Endometrium (tissue), 2 donors: ENCODE data around the gene WNT16.

Experiments used
- FAIRE-seq: peaks from 2 replicates; lab custom pipeline; 2012; peaks lifted over from hg19 to GRCh38; lab: Jason Lieb, UNC
- donor health status: control.
- donor health status: control.

WNT16 gene

DNA sequence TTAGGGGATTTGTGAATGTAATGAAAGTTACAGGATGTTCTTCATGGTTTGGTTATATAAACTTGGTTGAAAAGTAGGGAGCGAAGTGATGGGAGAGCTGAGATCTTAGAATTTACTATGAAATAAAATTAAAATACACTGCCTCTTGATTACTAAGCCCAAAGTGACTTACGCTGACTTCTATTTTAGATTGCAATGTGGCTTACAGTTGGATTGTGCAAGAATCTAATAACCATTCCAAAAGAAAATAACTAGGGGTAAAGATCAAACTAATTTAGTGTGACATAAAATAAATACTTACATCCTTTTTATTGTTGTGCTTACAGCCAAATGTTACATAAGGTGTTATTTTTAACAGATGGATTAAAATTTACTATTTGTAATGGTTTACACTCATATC, 15.3 kb downstream of the WNT16 start:
- FAIRE-seq, result peak; percentile 72

- no peak for FAIRE-seq
Measured at GRCh38 chr7:121344497-121344896, 15.7 kb downstream of the WNT16 start.

- no peak for FAIRE-seq
Measured at GRCh38 chr7:121351682-121352081, 22.9 kb downstream of the WNT16 start.

- no peak for FAIRE-seq
Measured at GRCh38 chr7:121352323-121352722, 23.5 kb downstream of the WNT16 start.

GRCh38 chr7:121355574-121355973, 26.8 kb downstream of the WNT16 start:
- no peak for FAIRE-seq

- FAIRE-seq, result no peak
Measured at GRCh38 chr7:121360564-121360963, 31.8 kb downstream of the WNT16 start.

- FAIRE-seq, result peak; percentile 77
Measured at GRCh38 chr7:121366852-121367431, 38.1 kb downstream of the WNT16 start.

DNA sequence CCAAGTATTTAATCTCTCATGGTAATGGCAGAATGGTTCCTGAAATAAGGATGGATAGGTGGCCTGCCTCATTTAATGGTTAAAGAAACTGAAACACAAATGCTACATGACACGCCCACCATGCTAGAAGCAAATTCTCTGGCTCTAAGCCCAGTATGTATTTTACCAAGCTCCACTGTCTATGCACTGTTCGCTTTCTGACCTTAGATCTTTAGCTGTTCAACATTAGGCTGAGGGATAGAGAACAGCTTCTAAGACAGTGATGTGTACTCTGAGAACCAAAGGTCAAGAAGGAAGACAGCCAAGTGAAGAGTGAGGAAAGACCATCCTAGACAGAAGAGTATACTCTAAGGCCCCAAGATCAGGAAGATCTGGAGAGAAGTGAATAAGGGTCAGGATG, 40.7 kb downstream of the WNT16 start:
- no peak for FAIRE-seq

- no peak for FAIRE-seq
Measured at GRCh38 chr7:121371367-121371766, 42.6 kb downstream of the WNT16 start.

GRCh38 chr7:121371883-121372282, 43.1 kb downstream of the WNT16 start:
- FAIRE-seq, result no peak

GRCh38 chr7:121372376-121373010, 43.7 kb downstream of the WNT16 start:
- no peak for FAIRE-seq

DNA sequence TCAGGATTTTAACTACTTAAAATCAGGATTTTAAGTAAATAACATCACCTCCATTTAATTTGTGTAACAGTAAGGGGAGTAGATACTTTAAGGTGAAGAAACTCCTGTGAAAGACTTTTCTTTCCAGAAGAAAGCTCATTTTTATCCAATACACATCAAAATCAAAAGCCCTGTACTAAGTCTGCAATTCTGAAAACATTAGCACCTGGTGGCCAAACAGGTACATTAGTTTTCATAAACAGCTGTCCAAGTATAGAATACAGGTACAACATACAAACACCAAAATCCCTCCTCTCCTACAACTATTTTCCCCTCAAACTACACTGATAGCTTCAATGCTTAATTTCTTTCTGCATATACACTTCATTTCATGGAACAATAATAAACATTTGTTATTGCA, 44.4 kb downstream of the WNT16 start:
- no peak for FAIRE-seq

DNA sequence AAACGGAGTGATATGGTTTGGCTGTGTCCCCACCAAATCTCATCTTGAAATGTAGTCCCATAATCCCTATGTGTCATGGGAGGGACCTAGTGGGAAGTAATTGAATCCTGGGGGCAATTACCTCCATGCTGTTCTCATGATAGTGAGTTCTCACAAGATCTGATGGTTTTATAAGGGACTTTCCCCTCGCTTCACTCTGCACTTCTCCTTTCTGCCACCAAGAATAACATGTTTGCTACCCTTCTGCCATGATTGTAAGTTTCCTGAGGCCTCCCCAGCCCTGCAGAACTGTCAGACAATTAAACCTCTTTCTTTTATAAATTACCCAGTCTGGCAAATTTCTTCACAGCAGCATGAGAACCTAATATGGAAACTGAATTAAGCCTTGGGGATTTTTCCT, 48.2 kb downstream of the WNT16 start:
- no peak for FAIRE-seq

GRCh38 chr7:121379930-121380329, 51.1 kb downstream of the WNT16 start:
- no peak for FAIRE-seq

DNA sequence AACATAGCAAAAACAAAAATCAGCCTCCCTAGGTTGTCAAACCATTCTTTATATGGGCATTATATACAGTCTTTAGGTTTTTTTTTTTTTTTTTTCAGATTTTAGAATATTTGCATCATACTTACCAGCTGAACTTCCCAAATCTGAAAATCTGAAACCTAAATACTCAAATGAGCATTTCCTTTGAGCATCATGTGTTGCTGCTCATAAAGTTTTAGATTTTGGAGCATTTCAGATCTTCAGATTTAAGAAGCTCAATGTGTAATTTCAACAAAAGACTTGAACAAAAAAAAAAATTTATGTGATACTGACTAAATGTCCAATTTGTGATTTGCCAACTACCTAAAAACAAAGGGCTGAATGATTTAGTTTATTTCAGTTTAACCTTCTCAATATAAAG, 53.7 kb downstream of the WNT16 start:
- FAIRE-seq, result no peak

DNA sequence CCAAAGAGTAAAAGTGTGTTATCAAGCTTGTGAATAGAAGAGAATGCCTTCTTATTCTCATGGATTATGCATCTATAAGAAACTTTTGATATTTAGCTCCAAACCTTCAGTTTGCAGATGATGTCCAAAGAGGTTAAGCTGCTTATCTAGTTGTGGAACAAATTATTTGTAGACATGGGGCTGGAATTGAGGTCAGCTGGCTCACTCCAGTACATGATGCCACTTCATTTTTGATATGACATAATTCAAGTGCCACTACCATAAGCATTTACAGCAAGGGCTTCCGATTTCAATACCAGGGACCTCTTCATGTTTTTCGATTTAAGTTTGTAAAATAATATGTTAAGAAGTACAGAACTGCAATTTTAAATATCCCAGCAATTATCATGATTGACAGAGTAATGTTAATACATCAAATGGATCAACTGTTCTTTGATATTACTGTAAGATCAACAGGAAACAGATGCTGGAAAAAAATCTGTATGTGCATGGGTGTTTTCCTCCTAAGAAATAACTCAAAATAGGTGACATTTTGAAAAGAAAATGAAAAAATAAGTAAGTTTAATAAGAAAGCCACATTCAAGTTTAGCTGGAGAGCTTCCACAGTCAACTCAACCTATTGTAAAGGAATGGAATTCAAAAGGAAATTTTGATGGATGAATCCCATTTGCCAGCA, 54.6 kb downstream of the WNT16 start:
- FAIRE-seq, result no peak

GRCh38 chr7:121384265-121384664, 55.5 kb downstream of the WNT16 start:
- no peak for FAIRE-seq

DNA sequence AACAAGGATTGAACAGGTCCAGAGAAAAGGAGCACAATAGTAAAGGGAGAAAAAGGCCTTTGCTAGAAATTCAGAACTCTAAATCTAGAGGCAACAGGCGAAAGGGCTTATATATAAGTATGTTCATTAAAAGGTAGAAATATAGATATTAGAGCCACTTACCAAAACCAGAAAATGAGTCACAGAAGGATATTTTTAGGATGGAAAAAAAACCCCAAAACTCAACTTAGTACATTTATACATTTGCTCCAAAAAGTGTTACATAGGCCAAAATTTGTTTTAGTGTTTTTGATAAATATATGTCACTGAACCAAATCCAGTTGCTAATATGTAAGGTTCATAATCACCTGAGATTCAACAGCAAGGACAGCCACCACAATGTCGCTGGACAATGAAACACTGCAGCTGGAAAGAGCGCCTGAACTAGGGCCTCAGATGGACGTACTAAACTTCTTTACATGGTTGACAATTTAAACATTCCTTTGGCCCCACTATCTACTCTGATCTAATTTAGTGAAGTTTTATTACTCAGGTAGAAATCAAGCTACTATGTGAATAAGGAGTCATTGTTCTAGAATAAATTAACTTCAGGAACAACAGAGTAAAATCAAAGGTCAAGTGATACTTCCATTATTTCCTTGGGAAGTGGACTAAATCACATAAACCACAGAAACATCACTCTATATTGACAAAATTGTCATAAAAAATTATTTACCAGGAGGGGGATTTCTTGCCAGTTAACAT, 56.4 kb downstream of the WNT16 start:
- no peak for FAIRE-seq

DNA sequence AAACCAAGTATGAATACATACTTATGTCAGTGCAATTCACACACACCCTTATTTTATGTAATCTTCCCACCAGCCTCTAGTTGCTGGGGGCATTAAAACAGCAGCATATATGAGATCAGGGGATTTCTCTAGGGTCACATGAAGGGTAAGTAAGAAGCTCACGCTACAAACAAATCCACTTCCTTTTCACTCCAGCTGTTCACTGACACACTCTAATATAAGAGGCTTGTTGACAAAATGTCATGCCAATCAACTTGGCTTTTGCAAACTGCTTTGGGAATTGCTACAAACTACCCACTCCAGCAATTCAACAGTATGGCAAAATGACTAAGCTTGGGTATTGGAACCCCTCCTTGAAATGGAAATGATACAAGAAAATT, 57.0 kb downstream of the WNT16 start:
- FAIRE-seq, result no peak

DNA sequence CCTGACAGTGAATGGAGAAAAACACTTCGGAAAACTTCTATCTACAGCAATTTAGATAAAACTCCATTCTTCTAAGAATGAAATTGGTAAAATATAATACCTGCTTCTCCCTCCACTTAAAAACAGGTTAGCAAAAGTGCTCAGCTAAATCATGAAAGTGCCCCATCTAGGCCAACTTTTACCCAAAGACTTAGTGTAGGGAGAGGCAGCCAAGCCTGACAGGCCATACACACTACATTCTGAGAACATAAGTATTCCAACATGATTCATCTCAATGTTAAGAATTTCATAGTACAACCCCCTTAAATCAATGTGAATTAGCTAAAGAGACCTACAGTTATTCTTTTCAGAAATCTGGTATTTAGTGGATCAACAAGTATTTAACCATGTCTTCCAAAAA, 60.1 kb downstream of the WNT16 start:
- no peak for FAIRE-seq

- no peak for FAIRE-seq
Measured at GRCh38 chr7:121390109-121390508, 61.3 kb downstream of the WNT16 start.

DNA sequence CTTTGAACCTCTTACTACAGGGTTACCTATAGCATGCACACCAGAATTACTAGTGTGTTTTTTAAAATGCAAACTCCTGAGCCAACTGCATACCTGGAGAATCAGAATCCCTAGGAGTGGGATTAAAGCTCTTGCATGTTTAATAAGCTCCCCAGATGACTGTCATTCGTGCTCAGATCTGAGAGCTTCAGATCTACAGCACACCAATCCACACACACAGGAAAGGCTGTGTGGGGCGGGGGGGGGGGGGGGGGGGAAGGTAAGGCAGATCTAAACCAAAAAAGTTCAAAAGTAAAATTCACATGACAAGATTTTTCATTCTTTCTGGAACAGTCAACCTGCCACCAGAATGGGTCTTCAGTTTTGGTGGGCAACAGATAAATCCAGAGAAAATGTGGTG, 61.8 kb downstream of the WNT16 start:
- FAIRE-seq, result no peak
